Fibroblast of lung (primary cell): ENCODE results near the gene PNPLA7. TPM values are rescaled to one million over a fixed set of nuclear protein-coding genes. Genes with fewer than 3 reads are reported as not detected.
"Not testable (repeated sequence)": the region's sequence is repeated elsewhere in the genome, so short reads cannot be mapped to it uniquely, and the experiment has no call there.

Experiments
- DNase-seq, 2 donors: peaks; one replicate each; pipeline versions ENCODE4 v3.0.0 to v3.0.0-alpha.2; 2010; ENCODE audit warnings: low read depth in 2 of 2
- H2AFZ ChIP-seq: 2 replicates; pipeline ENCODE4 v1.5.1; 2012; ENCODE audit warnings: low read length, control low read depth, inconsistent platforms
- H3K27ac ChIP-seq: 2 replicates; pipeline ENCODE4 v1.5.1; 2011; ENCODE audit warnings: low read length, control low read depth; ENCODE audit not compliant: insufficient read depth
- H3K27me3 ChIP-seq: 2 replicates; pipeline ENCODE4 v1.5.1; 2011; ENCODE audit warnings: mild to moderate bottlenecking, low read length; ENCODE audit not compliant: control insufficient read depth, insufficient read depth
- H3K36me3 ChIP-seq: 2 replicates; pipeline ENCODE4 v1.5.1; 2011; ENCODE audit warnings: low read length; ENCODE audit not compliant: control insufficient read depth, insufficient read depth
- H3K4me1 ChIP-seq: 2 replicates; pipeline ENCODE4 v1.5.1; 2011; ENCODE audit warnings: low read length; ENCODE audit not compliant: control insufficient read depth, insufficient read depth; ENCODE audit errors: extremely low read depth
- H3K4me2 ChIP-seq: 2 replicates; pipeline ENCODE4 v1.5.1; 2011; ENCODE audit warnings: low read length, control low read depth; ENCODE audit not compliant: insufficient read depth; ENCODE audit errors: extremely low read depth
- H3K4me3 ChIP-seq, 4 experiments: fragments of 200-600 bp in 1 of 4; sonication (generic) in 1 of 4; replicated peaks in 1 of 4; 2 replicates each; pipeline ENCODE4 v1.5.1; 2011 to 2016; ENCODE audit warnings: low read length in 4 of 4, low read depth in 3 of 4, mild to moderate bottlenecking in 3 of 4, control low read depth in 2 of 4, inconsistent platforms in 1 of 4, mixed read lengths in 1 of 4; ENCODE audit not compliant: insufficient read depth in 1 of 4; ENCODE audit errors: control extremely low read depth in 1 of 4
- H3K79me2 ChIP-seq: 2 replicates; pipeline ENCODE4 v1.5.1; 2012; ENCODE audit warnings: mild to moderate bottlenecking, low read length, inconsistent platforms; ENCODE audit not compliant: control insufficient read depth, insufficient read depth
- H3K9ac ChIP-seq: 2 replicates; pipeline ENCODE4 v1.5.1; 2011; ENCODE audit warnings: mild to moderate bottlenecking, low read length, control low read depth; ENCODE audit not compliant: insufficient read depth
- H3K9me3 ChIP-seq: 2 replicates; pipeline ENCODE4 v1.5.1; 2012; ENCODE audit warnings: low read depth, low read length; ENCODE audit not compliant: control insufficient read depth, insufficient read depth
- H4K20me1 ChIP-seq: 2 replicates; pipeline ENCODE4 v1.5.1; 2011; ENCODE audit warnings: low read length; ENCODE audit not compliant: control insufficient read depth, insufficient read depth; ENCODE audit errors: extremely low read depth
- EZH2 ChIP-seq: IDR thresholded peaks from 2 replicates; pipeline ENCODE4 v1.5.1; 2012; ENCODE audit warnings: low read length, control low read depth, mild to moderate bottlenecking; ENCODE audit errors: missing control alignments
- polyA plus RNA-seq, 2 donors: library from polyadenylated mRNA; depleted of rRNA in 1 of 2; stranded (reverse) in 1 of 2; unstranded in 1 of 2; fragments of >200 nt; gene quantifications; 2 replicates each; pipeline ENCODE4 v1.2.1, GENCODE V29; 2011 to 2012; ENCODE audit warnings: missing spikeins in 1 of 2
- total RNA-seq: library from RNA; depleted of rRNA; stranded (reverse); fragments of >200 nt; gene quantifications from 2 replicates; pipeline ENCODE4 v1.2.1, GENCODE V29; 2014
- TF ChIP-seq, protein P1 (sequence below), 2 donors: IDR thresholded peaks in 1 of 2; conservative IDR thresholded peaks in 1 of 2; 1 replicate in 1 of 2; 2 replicates in 1 of 2; pipeline ENCODE4 v1.5.1; 2011 to 2012; ENCODE audit warnings: low read length in 2 of 2, control low read depth in 1 of 2, inconsistent platforms in 1 of 2, low read depth in 1 of 2, mild to moderate bottlenecking in 1 of 2

The PNPLA7 gene
- total and polyA plus RNA-seq, 2 donors (not counting 1 experiment from before 2014, with no cell fraction given), result 0.23 to 3.0 TPM

DNA sequence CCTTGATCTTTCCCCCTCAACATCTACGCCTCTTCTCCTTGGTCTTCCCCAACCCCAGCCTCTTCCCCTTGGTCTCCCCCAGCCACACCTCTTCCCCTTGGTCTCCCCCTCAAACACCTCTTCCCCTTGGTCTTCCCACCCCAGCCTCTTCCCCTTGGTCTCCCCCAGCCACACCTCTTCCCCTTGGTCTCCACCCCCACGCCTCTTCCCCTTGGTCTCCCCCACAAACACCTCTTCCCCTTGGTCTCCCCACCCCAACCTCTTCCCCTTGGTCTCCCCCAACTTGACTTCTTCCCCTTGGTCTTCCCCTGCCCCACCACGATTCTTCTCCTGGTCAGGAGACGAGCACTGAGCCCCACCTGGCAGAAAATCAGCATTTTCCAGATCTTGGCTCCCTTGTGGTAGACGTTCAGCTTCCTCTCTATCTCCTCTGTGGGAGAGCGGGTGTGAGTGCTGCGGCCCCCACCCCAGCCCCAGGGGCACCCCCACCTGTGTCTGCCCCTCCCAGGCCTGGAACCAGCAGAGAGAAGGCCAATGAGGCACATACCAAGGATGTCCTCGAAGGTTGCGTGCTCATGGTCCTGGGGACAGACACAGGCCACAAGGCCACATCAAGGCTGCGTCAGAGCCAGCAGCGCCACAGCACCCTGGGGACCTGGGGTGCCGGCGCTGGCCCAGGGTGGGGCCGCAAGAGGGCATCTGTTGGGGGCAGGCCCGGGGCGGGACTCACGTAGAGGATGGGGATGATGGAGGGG lies 98.0 kb downstream of the PNPLA7 start:
- Histone ChIP-seq H3K79me2 (no peaks in the 10 kb centered on the region), H3K27ac (no peak overlapping the region), H3K9ac (no peak overlapping the region), H3K4me2 (no peak overlapping the region), H2AFZ (no peak overlapping the region), H3K36me3 (peaks cover 17% of the 10 kb centered on the region), H3K4me3 (no peak overlapping the region), H3K9me3 (no peaks in the 10 kb centered on the region), H3K27me3 (no peaks in the 10 kb centered on the region), H3K4me1 (no peaks in the 10 kb centered on the region), H4K20me1 (no peaks in the 10 kb centered on the region)
- TF ChIP-seq, protein P1, sequence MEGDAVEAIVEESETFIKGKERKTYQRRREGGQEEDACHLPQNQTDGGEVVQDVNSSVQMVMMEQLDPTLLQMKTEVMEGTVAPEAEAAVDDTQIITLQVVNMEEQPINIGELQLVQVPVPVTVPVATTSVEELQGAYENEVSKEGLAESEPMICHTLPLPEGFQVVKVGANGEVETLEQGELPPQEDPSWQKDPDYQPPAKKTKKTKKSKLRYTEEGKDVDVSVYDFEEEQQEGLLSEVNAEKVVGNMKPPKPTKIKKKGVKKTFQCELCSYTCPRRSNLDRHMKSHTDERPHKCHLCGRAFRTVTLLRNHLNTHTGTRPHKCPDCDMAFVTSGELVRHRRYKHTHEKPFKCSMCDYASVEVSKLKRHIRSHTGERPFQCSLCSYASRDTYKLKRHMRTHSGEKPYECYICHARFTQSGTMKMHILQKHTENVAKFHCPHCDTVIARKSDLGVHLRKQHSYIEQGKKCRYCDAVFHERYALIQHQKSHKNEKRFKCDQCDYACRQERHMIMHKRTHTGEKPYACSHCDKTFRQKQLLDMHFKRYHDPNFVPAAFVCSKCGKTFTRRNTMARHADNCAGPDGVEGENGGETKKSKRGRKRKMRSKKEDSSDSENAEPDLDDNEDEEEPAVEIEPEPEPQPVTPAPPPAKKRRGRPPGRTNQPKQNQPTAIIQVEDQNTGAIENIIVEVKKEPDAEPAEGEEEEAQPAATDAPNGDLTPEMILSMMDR (conservative IDR thresholded peaks at IDR 0.05 in 1 of 2, IDR thresholded peaks at IDR 0.05 in 1 of 2; ENCODE audit: low read depth in 1 of 2, low read length in 2 of 2), result no peak
- no peak for TF ChIP-seq EZH2
- no peak for DNase-seq

DNA sequence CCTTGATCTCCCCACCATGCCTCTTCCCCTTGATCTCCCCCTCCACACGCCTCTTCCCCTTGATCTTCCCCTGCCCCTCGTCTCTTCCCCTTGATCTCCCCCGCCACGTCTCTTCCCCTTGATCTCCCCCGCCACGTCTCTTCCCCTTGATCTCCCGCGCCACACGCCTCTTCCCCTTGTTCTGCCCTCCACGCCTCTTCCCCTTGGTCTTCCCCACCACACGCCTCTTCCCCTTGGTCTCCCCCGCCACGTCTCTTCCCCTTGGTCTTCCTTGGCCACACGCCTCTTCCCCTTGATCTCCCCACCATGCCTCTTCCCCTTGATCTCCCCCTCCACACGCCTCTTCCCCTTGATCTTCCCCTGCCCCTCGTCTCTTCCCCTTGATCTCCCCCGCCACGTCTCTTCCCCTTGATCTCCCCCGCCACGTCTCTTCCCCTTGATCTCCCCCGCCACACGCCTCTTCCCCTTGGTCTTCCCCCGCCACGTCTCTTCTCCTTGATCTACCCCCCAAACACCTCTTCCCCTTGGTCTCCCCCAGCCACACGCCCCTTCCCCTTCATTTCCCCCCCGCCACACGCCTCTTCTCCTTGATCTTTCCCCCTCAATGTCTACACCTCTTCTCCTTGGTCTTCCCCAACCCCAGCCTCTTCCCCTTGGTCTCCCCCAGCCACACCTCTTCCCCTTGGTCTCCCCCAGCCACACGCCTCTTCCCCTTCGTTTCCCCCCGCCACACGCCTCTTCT lies 98.8 kb downstream of the PNPLA7 start:
- H3K36me3 ChIP-seq, result peaks cover 14% of the 10 kb centered on the region
- not testable (repeated sequence) for H2AFZ ChIP-seq, H3K9me3 ChIP-seq, H3K27me3 ChIP-seq, H3K27ac ChIP-seq, H3K4me3 ChIP-seq, H3K79me2 ChIP-seq, DNase-seq, H3K4me1 ChIP-seq, H4K20me1 ChIP-seq, H3K4me2 ChIP-seq, H3K9ac ChIP-seq

DNA sequence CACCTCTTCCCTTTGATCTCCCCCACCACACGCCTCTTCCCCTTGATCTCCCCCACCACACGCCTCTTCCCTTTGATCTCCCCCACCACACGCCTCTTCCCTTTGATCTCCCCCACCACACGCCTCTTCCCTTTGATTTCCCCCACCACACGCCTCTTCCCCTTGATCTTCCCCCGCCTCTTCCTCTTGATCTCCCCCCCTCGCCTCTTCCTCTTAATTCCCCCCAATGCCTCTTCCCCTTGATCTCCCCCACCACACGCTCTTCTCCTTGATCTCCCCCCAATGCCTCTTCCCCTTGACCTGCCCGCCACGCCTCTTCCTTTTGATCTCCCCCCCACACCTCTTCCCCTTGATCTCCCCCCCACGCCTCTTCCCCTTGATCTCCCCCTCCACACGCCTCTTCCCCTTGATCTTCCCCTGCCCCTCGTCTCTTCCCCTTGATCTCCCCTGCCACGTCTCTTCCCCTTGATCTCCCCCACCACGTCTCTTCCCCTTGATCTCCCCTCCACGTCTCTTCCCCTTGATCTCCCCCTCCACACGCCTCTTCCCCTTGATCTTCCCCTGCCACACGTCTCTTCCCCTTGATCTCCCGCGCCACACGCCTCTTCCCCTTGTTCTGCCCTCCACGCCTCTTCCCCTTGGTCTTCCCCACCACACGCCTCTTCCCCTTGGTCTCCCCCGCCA lies 99.5 kb downstream of the PNPLA7 start:
- H3K9me3 ChIP-seq, H2AFZ ChIP-seq, H3K4me3 ChIP-seq, H3K9ac ChIP-seq, H4K20me1 ChIP-seq, H3K27me3 ChIP-seq, DNase-seq, H3K27ac ChIP-seq, H3K4me1 ChIP-seq, H3K4me2 ChIP-seq, H3K79me2 ChIP-seq: not testable (repeated sequence)
- peaks cover 14% of the 10 kb centered on the region for H3K36me3 ChIP-seq
